NCI-H146 (cell line): ENCODE data around the gene DDB1.
A peak's percentile ranks its signal among the peaks of the same experiment; 100 is the strongest.

Source experiments
- DNase-seq: peaks from one replicate; lab custom pipeline; 2025; lab: John Stamatoyannopoulos, UW

DDB1 gene

DNA sequence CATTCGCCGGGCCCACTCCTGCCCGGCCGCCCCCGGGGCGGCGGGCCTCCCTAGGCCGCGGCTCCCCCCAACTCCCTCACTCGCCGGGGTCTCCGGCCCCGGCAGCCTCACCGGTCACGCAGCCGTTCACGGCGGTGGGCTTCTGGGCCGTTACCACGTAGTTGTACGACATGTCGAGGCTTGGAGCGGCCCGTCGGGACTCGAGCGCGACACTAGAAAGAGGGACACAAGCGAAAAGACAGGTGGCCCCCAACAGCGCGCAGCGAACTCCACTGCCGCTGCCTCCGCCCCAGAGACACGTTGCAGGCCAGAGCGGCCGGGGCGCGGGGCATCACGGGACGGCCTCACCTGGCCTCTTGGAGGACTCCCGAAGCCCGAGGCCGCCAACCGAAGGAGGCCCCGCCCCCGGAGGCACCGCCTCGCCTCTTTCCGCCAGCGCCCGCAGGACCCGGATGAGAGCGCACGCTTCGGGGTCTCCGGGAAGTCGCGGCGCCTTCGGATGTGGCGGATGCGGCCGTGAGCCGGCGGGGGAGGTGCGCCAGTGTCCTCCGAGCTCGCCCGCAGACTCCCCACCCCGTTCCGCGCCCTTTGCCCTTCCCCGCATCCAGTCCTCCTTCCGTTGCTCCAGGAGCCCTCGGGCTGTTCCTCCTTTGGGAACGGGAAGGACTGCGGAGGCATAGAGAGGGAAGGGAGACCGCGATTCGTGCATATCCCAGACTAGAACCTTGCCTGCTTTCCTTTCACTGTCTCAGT, at the start of gene DDB1, which contains the start of gene TKFC:
DDB1 (minus strand) TSS at position 309 of the 753 bp plus-strand sequence; CDS start at position 172, 137 bp downstream.
TKFC (plus strand) TSS at position 432 of the 753 bp plus-strand sequence. CDS start 1,501 bp downstream, outside the sequence.
- DNase-seq = peak; percentile 96

DNA sequence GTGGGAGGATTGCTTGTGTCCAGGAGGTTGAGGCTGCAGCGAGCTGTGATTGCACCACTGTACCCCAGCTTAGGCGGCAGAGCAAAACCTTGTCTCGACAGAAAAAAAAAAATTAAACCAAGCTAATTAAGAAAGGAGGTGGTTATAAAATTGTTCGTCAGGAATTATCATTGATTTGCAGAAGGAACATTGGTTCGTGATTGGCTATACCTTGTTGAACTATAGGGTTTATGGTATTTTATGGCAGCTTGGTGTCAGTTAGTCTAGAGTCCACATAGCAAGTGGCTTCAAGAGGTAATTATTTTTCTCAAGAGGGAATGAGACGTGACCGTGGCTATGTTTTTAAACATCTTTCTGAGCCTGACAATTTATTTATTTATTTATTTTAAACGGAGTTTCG, 48.0 kb upstream of the DDB1 start:
- no peak for DNase-seq

DNA sequence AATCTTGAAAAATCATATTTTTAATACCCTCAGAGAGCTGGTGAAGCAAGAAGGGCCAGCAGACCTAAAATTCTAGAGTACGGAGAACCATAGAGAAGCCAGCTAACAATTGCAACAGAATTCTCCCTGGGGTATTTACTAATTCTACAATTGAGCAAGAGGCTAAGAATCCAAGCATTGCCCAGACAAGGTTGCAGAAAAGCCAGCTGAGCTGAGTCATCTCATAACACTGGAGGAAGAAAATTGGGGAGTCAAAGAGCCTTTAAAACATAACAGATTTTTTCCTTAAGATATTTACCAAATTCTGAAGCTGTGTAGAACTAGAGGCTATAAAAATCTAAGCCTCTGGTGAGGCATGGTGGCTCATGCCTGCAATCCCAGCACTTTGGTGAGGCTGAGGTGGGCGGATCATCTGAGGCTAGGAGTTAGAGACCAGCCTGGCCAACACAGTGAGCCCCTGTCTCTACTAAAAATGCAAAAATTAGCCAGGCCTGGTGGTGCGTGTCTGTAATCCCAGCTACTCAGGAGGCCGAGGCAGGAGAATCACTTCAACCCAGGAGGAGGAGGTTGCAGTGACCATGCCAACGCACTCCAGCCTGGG, 45.9 kb upstream of the DDB1 start:
- no peak for DNase-seq

DNA sequence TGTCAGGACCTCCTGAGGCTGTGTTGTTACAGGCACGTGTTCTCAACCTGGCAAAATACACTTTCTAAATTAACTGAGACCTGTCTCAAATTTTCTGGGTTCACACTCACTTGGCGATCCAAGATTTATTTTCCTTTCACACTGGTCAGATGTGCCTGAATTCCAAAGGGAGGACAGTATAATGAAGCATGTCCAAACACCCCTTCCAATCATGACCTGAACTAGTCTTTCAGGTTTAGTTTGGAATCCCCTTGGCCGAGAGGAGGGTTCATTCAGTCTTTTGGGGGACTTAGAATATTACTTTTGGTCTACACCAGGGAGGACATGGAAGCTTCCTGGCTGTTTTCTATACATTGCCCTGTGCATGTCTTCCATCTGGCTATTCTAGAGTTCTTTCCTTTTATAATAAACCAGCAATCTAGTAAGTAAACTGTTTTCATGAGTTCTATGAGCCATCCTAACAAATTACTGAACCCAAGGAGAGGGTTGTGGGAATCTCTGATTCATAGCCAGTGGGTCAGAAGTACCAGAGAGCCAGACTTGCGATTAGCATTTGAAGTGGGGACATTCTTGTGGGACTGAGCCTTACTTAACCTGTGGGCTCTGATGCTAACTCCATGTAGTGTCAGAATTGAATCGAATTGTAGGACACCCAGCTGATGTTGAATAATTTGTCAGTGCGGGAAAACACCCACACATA, 44.7 kb upstream of the DDB1 start:
- DNase-seq = no peak

DNA sequence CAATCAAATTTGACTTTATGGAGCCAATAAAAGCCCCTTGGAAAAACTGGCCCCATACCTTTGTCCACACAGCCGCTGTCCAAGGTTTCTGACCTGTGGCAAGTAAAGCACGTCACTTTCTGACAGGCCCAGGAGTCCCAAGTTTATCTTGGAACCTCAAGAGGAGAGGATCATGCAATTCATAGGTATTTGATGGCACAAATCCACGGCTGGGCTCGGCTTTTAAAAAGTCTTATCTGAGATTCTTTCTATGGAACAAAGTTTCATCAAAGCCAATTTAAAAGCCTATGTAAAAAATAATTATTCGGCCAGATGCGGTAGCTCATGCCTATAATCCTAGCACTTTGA, 42.8 kb upstream of the DDB1 start:
- DNase-seq = no peak

DNA sequence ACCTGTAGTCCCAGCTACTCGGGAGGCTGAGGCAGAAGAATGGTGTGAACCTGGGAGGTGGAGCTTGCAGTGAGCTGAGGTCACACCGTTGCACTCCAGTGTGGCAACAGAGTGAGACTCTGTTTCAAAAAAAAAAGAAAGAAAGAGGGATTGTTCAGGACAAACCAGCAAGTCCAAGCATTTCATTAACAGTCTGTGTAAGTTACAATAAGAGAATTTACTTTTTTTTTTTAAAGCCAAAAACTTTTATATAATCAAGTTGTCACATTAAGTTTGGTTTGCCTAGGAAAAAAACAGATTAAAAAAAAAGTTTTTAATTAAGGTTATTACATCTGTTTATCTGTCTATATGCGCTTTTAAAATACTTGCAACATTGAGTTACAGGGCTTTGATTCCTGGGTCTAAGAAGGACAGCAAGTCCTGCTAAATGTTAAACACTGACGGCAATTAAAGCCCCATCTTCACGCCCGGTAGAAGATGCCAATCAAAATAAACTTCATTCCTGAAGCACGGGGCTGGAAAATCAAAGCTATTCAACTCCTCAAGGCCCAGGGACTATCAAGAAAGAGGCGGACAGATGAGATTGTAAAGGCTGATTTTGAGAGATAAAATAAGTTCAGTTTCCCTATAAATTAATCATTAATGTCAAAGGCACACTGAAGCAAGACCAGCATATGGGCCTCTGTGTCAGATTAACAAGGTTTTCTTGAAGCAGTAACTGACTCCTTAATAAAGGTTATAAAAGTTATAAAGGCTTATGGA, 39.9 kb upstream of the DDB1 start:
- no peak for DNase-seq

DNA sequence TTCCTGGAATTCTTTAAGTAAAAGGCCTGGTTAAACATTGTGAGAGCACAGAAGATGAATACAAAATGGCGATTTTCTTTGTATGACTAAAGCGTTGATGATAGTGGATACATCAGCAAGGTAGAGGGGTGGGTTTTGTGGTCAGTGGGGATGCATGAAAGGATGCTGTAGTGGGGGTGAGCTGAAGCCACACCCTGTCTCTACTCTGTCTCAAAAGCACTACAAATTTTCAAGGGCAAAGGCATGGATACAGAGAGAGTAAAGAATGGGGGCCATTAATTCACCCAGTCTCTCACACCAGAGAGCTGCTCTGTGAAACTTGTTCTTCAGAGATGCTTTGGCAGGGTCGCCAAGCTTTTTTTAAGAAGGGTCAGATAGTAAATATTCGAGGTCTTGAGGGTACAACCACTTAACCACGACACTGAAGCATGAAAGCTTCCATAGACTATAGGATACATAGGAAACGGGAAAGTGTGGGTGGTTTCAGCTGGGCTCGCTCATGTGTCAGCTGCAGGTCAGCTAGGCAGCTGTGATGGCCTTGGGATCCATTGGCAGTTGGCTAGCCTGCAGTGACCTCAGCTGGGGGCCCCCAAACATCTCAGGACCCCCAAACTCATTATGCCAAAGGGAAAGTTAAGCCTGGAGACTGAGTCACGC, 37.6 kb upstream of the DDB1 start:
- DNase-seq = no peak

DNA sequence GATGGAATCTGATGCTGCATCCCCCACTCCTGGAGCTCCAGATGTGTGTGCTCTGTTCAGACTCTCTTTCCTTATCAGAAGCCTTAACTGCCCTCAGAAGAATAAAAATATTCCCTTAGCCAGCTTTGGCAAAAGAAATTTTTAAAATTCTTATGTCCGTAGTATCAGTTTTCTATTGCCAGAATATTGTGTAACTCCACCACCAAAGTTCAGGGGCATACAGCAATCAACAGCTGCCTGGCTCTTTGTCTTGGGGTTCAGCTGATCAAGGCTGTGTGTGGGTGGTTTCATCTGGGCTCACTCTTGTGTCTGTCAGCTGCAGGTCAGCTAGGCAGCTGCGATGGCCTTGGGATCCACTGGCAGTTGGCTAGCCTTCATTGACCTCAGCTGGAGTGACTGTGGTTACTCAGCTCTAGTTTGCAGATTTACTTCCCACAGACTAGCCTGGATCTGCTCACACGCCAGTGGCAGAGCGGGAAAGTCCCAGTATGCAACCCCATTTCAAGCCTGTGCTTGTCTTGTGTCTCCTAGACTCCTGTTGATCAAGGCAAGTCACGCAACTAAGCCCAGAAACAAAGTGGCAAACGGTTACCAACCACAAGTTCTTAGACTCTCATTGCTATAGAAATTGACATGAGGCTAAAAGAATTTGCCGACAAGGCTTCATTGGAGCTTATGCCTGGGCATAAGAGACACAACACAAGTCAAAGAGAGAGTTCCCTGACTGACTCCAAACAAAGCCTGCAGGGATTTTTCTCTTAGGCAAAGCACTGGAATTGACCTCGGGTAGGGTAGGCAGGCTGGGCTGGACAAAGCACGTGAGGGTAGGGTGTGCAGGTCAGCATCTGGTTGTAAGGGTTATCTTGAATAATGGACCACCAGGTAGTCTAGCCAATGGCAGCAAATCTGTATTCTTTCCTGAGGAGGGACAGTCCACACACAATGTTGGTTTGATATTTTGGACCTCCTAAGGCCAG, 36.8 kb upstream of the DDB1 start:
- no peak for DNase-seq

DNA sequence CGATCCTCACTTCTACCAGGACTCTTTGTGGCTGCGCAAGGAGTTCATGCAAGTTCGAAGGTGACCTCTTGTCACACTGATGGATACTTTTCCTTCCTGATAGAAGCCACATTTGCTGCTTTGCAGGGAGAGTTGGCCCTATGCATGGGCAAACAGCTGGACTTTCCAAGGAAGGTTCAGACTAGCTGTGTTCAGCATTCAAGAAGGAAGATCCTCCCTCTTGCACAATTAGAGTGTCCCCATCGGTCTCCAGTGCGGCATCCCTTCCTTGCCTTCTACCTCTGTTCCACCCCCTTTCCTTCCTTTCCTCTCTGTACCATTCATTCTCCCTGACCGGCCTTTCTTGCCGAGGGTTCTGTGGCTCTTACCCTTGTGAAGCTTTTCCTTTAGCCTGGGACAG, 35.7 kb upstream of the DDB1 start:
- DNase-seq = no peak

DNA sequence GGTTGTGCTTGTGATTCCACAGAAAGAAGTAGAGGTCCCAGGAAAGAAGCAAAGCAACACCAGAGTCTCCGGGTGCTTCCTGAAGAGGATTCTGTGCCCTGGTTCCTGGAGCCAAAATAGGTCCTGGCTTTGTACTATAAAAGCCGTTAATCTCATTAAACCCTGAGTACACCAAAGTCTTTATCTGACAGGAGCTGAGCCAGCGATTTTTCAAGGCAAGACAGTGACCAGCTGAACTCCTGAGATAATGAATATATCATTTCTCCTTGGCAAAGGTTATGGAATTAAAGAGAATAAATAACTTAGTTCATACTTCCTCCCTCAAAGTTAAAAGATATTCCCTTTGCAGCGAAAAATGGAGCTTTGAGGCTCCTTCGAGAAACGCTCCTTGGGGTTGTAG, 34.5 kb upstream of the DDB1 start:
- DNase-seq = no peak

DNA sequence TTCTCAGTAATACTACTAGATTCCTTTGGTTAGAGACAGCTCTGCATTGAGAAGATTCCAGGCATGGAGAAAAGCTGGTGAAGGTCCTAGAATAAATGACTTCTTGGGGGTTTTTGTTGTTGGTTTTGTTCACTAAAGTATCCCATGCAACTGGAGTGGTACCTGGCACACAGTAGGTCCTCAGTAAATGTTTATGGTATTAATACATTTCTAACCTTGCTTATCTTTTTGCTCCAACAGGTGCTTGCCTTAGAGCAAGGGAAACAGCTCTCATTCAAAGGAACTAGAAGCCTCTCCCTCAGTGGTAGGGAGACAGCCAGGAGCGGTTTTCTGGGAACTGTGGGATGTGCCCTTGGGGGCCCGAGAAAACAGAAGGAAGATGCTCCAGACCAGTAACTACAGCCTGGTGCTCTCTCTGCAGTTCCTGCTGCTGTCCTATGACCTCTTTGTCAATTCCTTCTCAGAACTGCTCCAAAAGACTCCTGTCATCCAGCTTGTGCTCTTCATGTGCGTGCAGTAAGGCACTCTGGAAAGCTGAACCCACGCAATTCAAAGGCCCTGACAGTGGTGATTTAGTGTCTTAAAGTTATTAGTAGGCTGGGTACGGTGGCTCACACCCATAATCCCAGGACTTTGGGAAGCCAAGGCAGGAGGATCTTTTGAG, 31.2 kb upstream of the DDB1 start:
- DNase-seq = no peak

DNA sequence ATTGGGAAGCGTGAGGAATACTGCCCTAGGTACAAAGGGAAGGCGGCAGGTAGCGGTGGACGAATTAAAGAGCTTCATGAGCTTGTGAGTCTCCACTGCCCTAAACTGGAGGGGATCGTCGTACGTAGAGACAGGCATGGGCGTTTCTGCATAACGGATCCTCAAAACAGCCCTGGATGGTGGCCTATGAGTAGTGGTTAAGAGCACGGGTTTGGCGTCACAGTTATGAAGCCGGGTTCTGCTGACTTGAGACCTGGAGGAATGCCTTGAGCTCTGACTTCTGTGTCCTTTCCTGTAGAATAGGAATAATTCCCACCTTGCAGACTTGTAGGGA, 29.6 kb upstream of the DDB1 start:
- peak; percentile 63 for DNase-seq

DNA sequence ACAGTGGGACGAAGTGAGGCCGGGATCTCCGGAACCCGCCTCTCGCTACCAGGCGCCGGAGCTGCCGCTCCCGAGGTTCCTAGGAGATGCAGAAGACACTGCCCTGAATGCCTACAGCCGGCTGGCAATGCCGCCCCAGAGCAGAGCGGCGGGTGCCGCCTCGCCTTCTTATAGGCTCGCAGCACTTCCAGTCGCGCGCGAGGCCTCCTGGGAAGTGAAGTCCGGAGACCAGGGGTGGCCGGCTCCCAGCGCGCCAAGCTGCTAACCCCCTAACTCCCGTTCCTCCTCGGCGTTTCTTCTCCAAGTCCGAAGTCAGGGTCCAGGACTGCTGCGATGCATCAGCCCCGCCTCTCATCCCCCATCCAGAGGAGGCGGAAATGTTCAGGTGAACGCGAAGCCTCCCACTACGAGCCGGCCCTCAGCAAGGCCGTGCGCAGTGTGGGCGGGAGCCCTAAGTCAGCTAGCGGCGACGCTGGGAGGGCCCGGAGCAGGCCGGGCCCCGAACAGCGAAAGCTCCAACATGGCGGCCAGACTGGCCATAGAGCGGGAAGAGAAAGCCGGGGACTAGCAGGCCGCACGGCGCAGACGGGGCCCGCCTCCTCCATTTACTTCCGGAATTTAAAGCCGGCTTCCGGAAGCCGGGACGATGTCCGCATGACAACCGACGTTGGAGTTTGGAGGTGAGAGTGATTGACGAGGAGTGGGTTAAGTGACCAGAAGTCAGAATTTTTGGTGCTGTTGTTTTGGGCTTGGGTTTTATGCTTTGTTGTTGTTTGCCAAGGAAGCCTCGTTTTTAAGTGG, 29.0 kb upstream of the DDB1 start, which contains the start of the genes CYB561A3 and TMEM138:
CYB561A3 (minus strand) TSS at position 142 of the 801 bp plus-strand sequence. CDS start 5,169 bp downstream, outside the sequence.
TMEM138 (plus strand) TSS at position 634 of the 801 bp plus-strand sequence. CDS start 2,017 bp downstream, outside the sequence.
- peak; percentile 95 for DNase-seq

DNA sequence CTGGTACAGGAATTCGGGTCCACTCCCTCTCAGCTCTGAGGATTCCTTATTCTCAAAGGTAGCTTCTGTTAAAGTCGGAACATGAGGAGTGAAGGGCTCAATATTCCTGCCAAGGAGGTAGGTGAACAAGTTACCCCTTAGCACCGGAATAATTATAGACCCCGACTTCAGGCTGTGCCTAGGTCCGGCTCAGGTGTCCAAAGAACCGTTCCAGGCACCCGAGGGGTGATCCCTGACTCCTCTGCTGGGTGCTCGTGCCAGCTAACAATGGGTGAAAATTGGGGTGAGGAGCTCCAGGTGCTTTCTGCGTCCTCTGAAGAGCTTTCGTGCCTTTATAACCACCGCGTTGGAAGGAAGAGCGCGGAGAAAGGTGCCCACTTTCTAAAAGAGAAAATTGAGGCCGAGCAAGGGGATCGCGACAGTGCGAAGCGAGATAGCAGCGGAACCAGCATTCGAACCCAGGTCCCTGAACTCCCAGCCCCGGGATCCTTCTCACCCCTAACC, 28.4 kb upstream of the DDB1 start:
- DNase-seq = no peak

DNA sequence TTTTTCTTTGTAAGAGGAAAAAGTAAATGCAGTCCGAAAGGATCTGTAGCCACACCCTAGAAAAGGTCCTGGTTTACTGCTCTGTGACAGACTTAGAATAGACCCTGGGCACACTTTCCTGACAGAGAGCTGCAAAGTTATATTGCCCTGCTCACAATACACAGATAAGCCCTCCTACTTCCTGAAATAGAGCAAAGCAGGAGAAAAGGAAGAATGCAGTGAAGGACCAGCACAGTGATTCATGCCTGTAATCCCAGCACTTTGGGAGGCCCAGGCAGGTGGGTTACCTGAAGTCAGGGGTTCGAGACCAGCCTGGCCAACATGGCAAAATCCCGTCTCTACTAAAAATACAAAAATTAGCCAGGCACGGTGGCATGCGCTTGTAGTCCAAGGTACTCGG, 26.6 kb upstream of the DDB1 start:
- no peak for DNase-seq

DNA sequence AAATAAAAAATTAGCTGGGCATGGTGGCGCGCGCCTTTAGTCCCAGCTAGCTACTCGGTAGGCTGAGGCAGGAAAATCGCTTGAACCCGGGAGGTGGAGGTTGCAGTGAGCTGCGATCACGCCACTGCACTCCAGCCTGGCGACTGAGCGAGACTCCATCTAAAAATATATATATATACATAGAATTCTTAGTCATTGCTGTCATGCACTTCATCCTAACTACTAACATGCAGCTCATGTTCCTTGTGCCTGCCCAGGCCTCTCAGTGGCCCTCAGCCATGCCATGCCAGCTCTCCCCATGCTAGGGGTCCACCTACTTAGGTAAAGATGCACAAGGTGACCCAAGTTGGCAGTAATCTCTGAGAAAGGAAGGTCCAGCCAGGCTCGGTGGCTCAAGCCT, 25.7 kb upstream of the DDB1 start:
- DNase-seq = no peak

DNA sequence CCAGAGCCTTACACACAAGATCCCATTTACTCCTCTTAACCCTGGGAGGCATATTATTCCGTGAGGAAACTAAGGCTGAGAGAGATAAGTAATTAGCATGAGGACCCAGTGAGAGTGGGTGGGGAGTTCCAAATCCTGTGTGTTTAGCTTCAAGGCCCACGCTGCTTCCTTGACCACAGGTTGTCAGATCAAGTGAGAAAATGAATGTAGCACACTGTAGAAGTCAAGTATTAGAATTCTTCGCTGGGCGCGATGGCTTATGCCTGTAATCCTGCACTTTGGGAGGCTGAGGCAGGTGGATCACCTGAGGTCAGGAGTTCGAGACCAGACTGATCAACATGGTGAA, 25.0 kb upstream of the DDB1 start:
- DNase-seq = no peak

DNA sequence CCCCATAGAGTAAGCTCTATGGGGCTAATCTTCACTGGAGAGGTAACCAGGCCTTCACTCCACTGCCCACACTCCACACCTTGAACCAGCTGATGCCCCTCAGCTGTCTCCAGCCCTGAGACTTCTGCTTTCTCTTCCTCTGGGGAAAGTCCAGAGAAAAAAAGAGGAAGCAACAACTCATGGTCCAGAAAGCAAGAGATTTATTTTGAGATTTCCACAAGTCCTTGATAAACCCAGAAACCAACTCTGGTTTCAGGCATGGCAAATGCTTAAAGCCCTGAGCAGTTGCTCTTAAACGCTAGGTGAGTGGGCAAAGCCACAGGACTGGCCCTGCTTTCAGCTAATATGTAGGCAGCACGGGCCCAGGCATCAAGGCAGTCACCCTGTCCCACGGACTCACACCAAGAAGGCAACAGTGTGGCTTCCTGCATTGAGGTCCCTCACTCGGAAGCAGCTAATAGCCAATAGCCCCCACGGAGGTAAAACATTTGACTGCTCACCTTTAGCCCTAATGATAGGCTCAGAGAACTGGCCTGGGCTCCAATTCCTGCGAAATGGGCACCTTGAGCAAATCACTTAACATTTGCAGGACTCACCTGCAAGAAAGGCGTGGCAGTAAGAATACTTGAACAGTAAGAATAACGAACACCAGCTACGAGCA, 24.5 kb upstream of the DDB1 start:
- DNase-seq = no peak

DNA sequence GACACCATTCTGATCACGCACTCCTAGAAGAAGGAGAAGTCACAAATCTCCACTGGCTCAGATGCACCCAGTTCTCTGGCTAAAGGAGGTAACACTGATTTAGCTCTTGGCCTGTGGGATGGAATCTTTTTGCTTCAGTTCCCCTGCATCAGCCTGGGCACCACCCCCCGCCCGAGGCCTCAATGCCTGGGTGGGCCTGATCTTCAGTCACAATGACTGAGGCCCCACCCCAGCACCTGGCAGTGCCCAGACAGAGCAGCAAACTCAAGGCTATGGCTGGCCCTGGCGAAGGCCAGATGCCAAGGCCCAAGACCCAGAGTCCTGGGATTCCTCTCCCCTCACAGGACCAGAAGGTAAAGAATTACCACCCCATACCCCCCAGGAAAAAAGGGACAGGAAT, 23.8 kb upstream of the DDB1 start:
- DNase-seq = no peak
